T-helper 1 cell treated with Interleukin-12 subunit alpha and Interleukin-12 subunit beta and Interleukin-4 antibody, amounts not matched to agents 30 ng/mL and 1 ng/mL, for 36 hours (primary cell): ENCODE data around the gene PLA2G4A. TPM values are rescaled to one million over a fixed set of nuclear protein-coding genes. Genes with fewer than 3 reads are reported as not detected.

Experiments
- intact Hi-C: fragments of 100-400 bp; cut with micrococcal nuclease; formaldehyde crosslinking; loops from one replicate; pipeline ENCODE4 v1.15.1; 2024
- total RNA-seq: library from RNA; stranded (reverse); gene quantifications from 2 replicates; pipeline ENCODE4 v1.2.3, GENCODE V29; 2022

Gene PLA2G4A
- total RNA-seq: 0.15 TPM in 1 of 2 replicates, not detected in the other

DNA sequence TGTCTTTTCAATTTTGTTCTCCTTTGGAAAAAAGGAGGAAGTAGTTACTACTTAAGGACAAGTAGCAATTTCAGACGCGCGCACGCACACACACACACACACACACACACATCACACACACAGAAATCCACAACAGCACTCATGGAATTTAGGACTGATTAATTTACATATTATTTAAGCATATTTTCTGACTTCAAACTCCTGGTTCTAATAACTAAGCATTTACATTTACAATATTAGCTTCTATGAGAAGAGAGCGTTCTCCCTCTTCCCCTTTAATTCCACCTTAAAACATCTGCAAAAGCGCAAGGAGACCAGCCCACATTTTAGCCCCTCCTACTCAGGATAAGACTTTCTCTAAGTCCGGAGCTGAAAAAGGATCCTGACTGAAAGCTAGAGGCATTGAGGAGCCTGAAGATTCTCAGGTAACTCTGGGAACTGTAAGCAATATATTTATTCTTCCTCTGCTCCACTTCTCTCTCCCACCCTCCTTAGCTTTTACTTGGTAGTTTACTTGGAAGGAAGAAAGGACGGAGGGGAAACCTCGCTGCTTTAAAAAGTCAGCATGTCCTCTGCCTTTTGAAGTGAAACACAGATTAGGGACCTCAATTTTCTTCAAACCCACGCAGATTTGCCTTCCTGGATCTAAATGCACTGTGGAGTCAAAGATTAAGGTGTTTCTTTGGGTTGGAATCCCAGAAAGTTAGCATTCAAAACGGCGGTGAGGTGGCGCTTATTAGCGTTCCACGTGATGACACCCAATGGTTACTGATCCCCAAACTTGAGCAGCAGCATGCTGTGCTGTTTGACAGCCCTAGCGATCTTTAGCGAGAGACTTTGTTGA lies at the start of gene PLA2G4A:
Gene PLA2G4A, plus strand, starts transcription at position 339 of the 844 bp plus-strand sequence. CDS start 25,406 bp downstream, outside the sequence.
- intact Hi-C loops: no loop called here

DNA sequence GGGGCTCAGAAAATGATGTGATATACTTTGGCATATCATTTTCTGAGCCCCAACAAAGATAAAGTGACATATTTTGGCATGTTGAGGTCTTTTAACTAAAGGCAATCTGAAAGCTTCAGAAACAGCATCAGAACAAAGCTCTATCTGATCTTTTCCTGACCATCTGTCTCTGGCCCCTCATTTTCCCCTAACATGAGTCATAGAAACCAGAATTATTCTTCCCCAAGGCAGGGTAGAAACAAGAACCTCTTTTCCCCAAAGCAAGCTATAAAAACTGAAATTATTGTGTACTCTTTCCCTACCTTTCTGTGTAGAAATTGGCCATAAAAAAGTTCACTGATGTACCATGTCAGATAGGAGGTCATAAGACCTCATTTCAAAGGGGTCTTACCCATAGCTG lies 48.7 kb upstream of the PLA2G4A start:
- intact Hi-C loops: no loop called here

DNA sequence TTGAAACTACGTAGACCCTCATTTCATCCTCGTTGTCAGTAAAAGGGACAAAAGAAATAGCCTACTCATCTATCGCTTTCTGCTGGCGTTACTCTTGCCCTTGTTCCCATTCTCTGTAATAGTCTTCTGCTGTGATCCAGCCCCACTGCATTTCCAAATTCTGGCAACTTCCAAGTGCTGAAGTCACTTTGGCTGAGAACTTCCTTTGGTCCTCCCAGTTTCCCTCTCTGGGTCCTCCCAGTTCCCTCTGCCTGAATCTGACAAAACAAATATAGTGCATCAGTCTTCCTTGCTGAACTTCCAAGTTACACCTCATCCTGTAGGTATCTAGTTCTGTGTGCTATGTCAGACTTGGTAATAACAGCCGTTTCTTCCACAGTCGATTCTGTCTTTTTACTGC lies 47.0 kb upstream of the PLA2G4A start:
- intact Hi-C loops: no loop called here

DNA sequence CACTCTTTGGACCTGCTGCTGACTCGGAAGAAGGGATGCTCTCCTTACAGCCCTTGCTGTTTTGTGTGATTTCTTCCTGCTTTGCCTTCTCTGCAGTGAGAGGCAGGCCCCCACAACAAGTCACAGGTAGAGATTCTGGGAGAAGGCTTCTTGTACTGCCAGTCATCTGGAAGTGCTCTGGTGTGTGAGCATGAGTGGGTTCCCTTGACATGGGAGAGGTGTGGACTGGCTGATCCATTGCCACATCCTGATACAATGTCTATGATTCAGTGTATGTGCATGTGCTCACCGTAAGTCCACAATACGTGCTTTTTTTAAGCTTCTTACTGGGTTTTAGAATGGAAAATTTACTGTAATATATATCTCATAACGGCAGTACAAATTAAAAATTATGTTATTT lies 46.0 kb upstream of the PLA2G4A start:
- intact Hi-C loops: no loop called here

DNA sequence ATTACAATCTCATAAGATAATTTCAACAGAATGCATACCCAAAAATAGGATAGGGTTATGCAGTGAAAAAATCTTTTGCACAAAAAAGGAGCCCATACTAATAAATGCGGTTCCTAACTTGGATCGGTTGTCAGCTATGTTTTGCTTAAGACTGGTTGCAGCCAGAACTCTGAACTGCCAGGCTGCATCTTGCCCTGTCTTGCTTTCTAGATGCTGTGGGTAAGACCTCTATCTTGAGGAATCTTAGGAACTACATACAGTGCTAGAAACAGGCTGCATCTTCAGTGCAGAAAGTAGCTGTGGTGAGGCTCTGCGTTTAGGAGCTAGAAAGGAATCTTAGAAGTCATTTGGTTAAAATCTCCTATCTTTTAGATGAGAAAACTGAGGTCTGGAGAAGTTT lies 45.6 kb upstream of the PLA2G4A start:
- intact Hi-C loops: no loop called here

DNA sequence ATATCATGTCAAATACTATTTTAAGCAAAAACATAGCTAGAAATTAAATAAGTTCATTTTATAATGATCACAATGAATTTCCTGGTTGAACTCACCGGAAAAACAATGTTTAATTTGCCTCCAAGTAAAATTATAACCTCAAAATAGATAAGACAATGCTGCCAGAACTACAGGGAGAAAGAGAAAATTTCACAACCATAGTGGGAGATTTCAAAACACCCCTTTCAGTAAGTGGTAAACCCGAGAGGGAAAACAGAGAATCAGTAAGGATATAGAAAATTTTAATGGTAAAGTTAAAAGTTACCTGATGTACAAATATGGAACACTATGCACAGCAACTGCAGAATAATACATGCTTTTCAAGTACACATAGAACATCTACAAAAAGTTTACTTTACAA lies 43.2 kb upstream of the PLA2G4A start:
- intact Hi-C loops: no loop called here

DNA sequence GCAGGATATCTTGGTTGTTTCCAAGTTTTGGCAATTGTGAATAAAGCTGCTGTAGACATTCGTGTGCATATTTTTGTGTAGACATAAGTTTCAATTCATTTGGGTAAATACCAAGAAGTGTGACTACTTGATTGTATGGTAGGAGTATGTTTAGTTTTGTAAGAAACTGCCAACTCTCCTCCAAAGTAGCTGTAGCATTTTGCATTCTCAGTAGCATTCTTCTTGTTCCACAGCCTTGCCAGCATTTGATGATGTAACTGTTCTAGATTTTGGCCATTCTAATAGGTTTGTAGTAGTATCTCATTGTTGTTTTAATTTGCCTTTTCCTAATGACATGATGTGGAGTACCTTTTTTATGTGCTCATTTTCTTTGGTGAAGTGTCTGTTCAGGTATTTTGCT lies 38.6 kb upstream of the PLA2G4A start:
- intact Hi-C loops: no loop called here

DNA sequence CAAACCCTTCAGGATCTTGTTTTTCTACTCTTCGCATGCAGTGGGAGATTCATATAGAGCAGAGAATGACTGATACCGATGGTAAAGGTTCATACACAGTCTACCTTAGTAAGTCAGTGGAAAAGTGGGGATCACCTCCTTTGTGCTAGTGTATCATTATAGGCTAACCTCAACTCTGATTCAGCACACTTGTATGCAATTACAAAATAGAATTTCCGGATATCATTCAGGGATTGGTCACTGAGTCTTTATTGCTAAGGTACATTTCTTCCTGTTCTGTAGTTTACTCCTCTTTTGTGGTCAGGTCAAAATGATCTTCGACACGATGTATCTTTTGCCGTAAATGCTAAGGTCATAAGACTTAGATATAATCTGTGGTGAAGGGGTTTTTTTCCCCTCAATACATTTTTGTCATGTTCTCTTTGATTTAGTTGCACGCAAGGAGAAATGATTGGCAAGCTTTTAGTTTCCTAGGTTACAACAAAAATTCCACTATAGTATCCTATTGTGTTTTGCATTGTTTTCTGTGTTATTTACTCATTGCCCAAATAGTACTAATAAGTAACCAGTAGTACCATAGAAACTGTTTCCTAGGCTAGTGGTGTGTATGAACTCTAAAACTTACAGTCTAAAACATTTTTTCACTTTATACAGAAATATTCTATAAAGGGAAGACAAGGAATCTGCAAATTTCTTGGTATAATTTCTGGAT lies 35.7 kb upstream of the PLA2G4A start:
- intact Hi-C loops: no loop called here

DNA sequence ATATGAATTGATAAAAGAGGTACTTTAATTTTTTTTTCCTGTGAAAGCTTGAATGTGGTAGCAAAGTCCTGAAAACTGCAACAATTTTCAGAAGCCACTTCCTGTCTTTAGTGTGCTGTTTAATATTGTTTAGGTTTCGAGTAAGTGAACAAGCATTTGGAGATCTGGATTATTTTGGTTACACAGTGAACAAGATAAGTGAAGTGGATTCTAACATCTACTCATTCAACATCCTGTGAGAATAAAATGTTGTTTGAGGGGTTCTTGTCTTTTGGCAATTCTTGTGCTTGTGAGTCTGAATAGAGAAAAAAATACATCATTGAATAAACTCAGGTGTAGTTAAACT lies 35.2 kb upstream of the PLA2G4A start:
- intact Hi-C loops: no loop called here

DNA sequence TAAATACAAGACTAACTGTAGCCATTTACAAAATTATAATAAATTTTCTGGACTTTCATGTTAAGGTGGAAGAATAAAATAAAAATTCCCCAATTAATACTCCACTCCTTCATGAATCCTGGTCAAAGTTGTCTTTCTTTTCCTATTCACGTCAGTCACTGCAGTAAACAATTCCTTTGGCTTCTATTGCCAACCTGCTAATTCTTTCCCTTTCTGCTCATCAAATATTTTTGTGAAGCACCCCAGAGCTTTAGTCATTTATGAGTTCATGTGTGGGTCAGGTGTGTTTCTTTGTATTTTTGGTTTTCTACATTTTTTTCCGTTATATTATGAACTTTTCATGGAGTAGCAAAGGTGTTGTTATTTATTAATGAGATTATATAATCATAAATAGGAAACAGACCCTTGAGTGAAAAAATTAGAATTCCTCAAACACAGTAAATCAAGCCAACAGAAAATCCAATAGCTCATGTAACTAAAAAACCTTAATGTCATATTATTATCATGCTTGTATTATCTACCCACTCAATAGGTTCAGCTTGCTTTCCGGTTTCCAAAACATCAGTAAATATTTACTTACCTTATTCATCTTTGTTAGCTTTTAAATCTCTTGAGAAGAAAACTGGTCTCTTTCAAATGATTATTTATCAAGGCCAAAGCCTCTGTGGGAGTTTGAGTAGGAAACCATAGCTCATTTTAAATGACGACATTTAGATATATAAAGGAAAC lies 29.6 kb upstream of the PLA2G4A start:
- intact Hi-C loops: no loop called here

DNA sequence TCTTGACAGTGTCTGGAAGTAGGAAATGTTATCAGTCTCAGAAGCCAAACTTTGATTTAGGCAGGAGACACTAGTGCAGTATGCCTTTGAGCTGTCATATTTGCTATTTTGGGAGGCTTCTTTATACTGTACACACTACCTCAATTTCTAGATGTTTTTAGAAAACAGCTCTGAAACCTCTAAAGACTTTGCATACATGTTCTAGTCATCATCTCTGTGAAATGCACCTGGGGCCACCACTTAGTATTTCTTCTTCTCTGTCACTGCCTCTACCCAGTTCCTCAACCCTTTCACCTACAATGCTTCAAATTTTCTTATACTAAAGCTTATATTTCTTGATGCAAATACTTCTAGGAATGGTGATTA lies 29.1 kb upstream of the PLA2G4A start:
- intact Hi-C loops: no loop called here

DNA sequence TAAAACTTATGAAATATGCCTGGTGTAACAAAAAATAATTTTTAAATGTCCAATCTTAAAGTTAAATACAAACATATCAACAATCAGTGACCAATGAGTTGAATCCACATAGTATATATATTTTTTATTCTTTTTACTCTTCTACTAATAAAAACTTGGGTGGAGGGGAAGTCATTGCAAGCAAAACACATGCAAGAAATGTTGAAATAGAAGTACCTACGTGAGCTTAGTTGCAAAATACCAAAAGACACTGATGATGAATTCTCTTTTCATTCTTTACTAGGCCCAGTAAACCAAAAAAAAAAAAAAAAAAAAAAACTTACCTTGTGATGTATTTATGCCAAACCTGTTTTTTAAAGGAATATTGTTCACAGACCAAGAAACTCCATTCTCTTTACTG lies 26.4 kb upstream of the PLA2G4A start:
- intact Hi-C loops: no loop called here

DNA sequence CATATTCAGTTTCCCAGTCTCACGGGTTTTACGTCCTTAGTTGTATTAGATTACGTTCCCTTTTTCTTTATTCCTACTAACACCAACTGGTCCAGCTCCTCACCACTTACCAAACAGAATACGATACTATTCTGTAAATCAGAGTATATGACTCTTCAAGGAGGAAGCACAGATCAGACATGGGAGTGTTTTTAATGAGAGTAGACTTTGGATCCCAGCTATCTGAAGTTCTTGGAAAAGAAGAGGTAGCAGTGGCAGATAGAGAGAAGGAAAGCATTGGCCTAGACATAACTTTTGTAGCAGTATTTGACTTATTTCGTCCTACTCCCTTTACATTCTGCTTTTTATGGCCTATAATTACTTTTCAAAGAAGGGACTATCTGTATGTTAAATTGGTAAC lies 24.1 kb upstream of the PLA2G4A start:
- intact Hi-C loops: no loop called here

DNA sequence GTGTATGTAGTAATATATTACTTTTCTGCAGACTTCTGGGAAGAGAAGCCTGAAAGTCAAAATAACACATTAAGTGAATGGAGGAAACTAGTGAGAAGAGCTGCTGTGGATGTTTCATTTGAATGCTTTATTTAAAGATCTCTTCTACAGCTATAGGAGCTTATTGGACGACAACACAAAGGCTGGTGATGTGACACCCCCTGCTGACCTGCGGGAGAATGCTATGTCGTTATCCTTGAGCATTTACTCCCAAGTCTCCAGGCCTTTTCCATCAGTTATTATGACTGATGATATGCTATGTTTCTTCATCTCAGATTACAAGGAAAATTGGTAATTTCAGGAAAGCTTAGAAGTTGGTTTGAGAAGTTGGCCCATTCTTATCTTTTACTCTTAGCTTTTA lies 22.3 kb upstream of the PLA2G4A start:
- intact Hi-C loops: loop anchor here (1.0 to 2.0 kb wide), 4 partner anchors 84 to 402 kb away; no protein-coding TSS in a partner anchor

DNA sequence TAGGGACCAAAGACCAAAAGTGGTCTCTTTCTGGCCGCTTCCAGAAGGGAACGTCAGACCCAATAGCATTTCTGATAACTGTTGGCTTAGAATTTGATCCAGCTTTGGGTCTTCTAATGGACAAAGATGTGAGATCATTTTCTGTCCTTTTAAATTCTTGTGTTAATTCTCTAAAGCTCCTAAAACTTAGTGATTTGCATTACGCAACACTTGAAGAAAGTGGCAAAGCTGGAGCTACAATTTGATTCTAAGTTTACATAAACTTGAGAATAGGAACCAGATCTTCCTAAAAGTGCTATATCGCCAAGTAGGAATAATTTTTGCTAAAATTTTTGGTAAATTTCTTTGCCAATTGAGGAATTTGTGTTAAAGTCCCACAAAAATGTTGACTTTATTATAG lies 21.6 kb upstream of the PLA2G4A start:
- intact Hi-C loops: loop anchor here (2.0 kb wide), 1 partner anchor 202 kb away; no protein-coding TSS in a partner anchor

DNA sequence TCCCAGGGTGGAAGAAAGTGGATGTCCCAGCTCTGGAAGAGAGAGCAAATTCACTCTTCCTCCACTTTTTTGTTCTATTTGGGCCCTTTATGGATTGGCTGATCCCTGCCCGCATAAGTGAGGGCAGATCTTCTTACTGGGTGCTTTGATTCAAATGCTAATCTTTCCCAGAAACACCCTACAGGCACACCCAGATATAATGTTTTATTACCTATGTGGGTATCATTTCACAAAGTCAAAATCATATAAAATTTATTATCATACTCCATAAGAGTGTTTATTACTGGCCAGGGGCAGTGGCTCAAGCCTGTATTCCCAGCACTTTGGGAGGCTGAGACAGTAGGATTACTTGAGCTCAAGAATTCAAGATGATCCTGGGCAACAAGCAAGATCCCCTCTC lies 16.9 kb upstream of the PLA2G4A start:
- intact Hi-C loops: no loop called here

DNA sequence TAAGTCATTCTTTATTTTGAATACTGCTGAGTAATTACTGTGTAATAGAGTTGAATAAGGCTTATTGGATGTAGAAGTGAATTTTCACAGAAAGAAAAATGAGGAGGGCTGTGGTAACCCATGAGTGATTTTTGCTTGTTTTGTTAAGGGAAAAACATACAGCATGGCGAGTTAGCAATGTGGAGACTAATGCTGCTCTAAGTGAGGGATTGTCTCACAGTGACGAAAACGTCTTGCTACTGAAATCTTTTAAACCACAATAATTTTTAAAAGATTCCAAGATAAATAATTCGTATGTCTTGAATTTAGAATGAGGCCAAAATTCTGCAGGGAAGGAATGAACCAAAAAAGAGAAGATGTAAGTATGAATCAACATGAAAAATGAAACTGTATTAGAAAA lies 16.2 kb upstream of the PLA2G4A start:
- intact Hi-C loops: no loop called here

DNA sequence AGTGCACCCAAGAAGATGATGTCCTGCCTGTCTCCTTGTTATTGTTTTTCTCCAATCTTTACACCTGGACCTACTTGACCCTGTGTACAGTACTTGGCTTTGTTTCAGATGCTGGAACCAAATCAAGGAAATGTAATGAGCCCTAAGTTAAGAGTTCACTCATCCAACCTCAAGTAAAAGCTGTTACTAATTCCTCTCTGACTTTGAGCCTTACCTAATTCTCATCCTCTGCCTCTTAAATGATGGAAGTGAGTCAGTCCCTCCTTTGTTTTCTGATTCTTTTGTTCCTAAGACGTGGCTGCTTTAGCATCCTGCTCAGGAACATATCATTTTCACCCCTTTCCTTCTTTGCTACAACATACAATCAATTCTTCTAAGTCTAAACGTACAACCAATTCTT lies 15.3 kb upstream of the PLA2G4A start:
- intact Hi-C loops: no loop called here

DNA sequence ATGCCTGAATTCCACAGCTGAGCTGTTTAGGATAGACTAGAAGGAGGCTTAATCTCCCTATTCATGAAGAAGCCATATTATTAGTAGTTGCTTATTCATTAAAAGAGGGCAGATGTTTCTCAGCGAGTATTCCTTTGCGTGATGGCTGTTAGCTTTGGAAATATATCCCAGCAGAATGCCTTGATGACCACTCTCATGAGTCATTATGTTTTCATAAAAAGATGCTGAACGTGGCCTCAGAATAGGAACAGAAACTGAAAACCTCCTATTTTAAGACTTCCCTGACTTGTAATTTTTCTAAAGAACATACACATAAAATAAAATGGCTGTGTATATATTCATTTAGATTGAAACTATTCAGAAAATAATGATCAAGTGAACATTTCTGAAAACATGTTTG lies 9.6 kb upstream of the PLA2G4A start:
- intact Hi-C loops: no loop called here

DNA sequence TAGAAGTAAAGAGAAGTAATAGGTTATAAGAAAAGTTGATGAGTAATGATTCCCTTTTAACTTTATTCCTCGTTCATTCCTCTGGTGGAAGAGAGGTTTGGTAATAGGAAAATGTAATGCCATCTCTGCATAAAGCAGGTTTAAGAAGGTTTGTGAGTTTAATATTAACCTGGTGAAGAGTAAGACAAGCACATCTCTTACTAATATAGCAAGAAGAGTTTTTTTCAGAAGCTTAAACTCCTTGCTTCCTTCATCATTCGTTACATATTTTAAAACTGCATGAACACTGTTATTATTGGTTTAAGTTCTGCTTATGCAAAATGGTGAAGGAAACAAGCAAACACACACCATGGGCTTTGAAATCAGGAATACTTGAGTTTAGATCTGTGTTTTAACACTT lies 9.2 kb upstream of the PLA2G4A start:
- intact Hi-C loops: no loop called here

DNA sequence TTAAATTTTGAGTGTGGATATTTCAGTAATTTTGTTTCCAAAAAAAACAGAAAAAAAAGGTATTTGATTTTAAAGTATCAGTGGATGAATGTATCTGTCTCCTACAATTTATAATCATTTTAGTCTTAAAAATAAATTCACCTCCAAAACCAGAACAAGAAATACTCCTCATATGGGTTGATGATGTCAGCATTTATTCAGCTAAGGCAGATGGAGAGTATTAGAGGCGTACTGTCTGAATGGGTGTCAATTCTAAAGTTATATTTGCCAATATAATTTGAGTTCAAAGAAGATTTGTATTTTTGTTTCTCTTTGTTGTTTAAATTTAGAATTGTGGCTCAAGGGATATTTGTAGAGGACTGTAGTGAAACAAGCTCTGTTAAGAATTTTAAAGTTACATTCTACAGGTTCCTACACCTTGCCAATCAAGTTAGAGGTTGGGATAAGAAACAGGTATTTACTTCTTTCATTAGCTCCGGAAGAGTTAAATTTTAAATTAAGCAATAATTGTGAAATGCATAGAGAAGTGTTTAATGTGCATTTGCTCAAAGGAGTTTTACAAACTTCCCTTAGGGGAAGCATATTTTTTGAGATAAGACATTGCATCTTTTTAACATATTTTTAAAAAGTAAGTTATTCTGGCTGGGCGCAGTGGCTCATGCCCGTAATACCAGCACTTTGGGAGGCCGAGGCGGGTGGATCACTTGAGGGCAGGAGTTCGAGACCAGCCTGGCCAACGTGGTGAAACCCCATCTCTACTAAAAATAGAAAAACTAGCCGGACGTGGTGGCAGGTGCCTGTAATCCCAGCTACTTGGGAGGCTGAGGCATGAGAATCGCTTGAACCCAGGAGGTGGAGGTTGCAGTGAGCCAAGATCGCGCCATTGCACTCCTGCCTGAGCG lies 1.2 kb downstream of the PLA2G4A start:
- intact Hi-C loops: no loop called here
